Mesothelial cell of epicardium (in vitro differentiated cells): ENCODE data around the gene INPP5B. TPM values are rescaled to one million over a fixed set of nuclear protein-coding genes. Genes with fewer than 3 reads are reported as not detected.

ENCODE experiments used
- DNase-seq, 2 experiments: peaks; one replicate each; pipeline ENCODE4 v3.0.0; 2021; ENCODE audit warnings: low spot score in 2 of 2; ENCODE audit not compliant: unreplicated experiment in 2 of 2
- H3K27ac Mint-ChIP-seq: 2 replicates; pipeline ENCODE4 v1.8.0; 2021; ENCODE audit warnings: mixed read lengths
- H3K27me3 Mint-ChIP-seq: 2 replicates; pipeline ENCODE4 v1.8.0; 2021; ENCODE audit warnings: low read depth, mixed read lengths
- H3K36me3 Mint-ChIP-seq: 2 replicates; pipeline ENCODE4 v1.8.0; 2021; ENCODE audit warnings: mixed read lengths
- H3K4me1 Mint-ChIP-seq: 2 replicates; pipeline ENCODE4 v1.8.0; 2021; ENCODE audit warnings: mixed read lengths
- H3K4me3 Mint-ChIP-seq: 2 replicates; pipeline ENCODE4 v1.8.0; 2021; ENCODE audit warnings: mild to moderate bottlenecking, moderate library complexity, mixed read lengths
- H3K9me3 Mint-ChIP-seq: 2 replicates; pipeline ENCODE4 v1.8.0; 2021; ENCODE audit warnings: mixed read lengths
- CTCF ChIP-seq: fragments of 200-600 bp; sonication (generic); IDR thresholded peaks from one replicate; pipeline ENCODE4 v1.5.0; 2021; ENCODE audit warnings: antibody characterized with exemption; ENCODE audit not compliant: unreplicated experiment
- total RNA-seq: library from RNA; stranded (reverse); gene quantifications from 3 replicates; pipeline ENCODE4 v1.2.1, GENCODE V29; 2021

Gene INPP5B
- total RNA-seq, 1 donor from 2014 or later: 21.5 TPM

DNA sequence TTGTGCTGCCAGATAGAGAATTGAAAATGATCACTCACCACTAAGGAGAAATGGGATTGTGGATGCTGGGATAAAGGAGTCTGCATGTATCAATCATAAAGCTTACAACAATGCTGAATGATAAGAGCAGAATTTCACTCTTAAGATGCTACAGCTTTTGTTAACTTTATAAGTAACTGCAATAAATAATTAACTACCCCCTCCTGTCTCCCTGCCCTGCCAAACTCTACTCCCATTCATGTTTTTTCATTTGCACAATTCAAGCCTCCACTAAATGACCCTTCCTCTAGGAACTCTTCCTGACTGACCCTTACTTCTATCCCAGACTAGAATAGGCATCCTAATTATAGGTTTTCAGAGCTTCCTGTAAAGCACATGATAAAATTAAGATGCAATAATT is 102.3 kb downstream of the INPP5B start:
- TF ChIP-seq CTCF: no peak
- DNase-seq: no peak
- no peak overlapping the region for H3K4me3 Mint-ChIP-seq
- H3K27ac Mint-ChIP-seq: no peak overlapping the region
- H3K4me1 Mint-ChIP-seq: no peaks in the 10 kb centered on the region
- H3K9me3 Mint-ChIP-seq: no peaks in the 10 kb centered on the region
- no peaks in the 10 kb centered on the region for H3K27me3 Mint-ChIP-seq
- H3K36me3 Mint-ChIP-seq: peaks cover 8% of the 10 kb centered on the region

- Mint-ChIP-seq H3K4me1 (no peaks in the 10 kb centered on the region), H3K27ac (no peak overlapping the region)
Observed at GRCh38 chr1:37841652-37842051, 105.2 kb downstream of the INPP5B start.

DNA sequence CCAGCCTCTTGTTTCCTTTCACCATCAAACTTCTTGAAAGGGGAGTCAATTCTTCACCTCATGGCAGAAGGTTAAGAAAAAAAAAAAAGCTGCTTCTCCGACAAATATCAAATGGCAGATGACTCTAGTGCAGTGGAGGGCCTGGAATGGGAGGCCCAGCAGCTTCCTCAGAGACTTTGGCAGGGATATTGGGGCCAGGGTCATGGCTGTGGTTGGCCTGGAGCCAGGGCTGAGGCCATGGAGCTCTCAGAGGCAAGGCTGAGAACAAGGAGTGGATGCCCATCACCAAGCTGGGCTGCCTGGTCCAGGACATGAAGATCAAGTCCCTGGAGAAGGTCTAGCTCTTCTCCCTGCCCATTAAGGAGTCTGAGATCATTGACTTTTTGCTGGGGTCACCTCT is 106.1 kb downstream of the INPP5B start:
- H3K36me3 Mint-ChIP-seq: peaks cover 17% of the 10 kb centered on the region
- DNase-seq: no peak
- TF ChIP-seq CTCF: no peak
- H3K27me3 Mint-ChIP-seq: no peaks in the 10 kb centered on the region
- H3K27ac Mint-ChIP-seq: no peak overlapping the region
- H3K4me3 Mint-ChIP-seq: no peak overlapping the region
- no peaks in the 10 kb centered on the region for H3K9me3 Mint-ChIP-seq
- no peaks in the 10 kb centered on the region for H3K4me1 Mint-ChIP-seq

More at GRCh38 chr1:37841652-37842051, 105.2 kb downstream of the INPP5B start:
- Mint-ChIP-seq H3K36me3 (peaks cover 11% of the 10 kb centered on the region), H3K9me3 (no peaks in the 10 kb centered on the region), H3K27me3 (no peaks in the 10 kb centered on the region), H3K4me3 (no peak overlapping the region)
- no peak for DNase-seq
- no peak for TF ChIP-seq CTCF

DNA sequence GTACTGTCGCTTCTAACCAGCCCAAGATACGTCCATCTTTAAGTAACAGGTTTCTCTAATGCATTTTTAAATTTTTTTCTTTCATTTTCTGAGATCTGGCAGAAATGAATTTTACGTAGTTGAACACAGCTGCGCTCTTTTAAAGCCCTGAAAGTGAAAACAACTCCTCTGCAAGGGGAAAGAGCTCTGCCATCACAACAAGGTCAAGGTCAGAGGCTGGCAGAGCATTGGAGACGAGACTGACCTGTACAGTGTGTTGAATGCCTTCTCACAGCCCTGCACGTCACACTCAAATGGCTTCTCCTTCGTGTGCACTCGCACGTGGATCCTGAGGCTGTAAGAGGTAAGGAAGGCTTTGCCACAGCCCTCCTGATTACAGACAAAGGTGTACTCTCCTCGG is 107.2 kb downstream of the INPP5B start:
- DNase-seq: no peak
- Mint-ChIP-seq H3K36me3 (peaks cover 24% of the 10 kb centered on the region), H3K27me3 (no peaks in the 10 kb centered on the region), H3K4me1 (no peaks in the 10 kb centered on the region), H3K9me3 (no peaks in the 10 kb centered on the region), H3K4me3 (no peak overlapping the region), H3K27ac (no peak overlapping the region)
- TF ChIP-seq CTCF: no peak

GRCh38 chr1:37836788-37837187 is 110.1 kb downstream of the INPP5B start:
- Mint-ChIP-seq H3K27me3 (no peaks in the 10 kb centered on the region), H3K27ac (no peak overlapping the region), H3K4me1 (no peaks in the 10 kb centered on the region), H3K9me3 (no peaks in the 10 kb centered on the region), H3K36me3 (peaks cover 39% of the 10 kb centered on the region), H3K4me3 (no peak overlapping the region)
- DNase-seq: no peak
- no peak for TF ChIP-seq CTCF

DNA sequence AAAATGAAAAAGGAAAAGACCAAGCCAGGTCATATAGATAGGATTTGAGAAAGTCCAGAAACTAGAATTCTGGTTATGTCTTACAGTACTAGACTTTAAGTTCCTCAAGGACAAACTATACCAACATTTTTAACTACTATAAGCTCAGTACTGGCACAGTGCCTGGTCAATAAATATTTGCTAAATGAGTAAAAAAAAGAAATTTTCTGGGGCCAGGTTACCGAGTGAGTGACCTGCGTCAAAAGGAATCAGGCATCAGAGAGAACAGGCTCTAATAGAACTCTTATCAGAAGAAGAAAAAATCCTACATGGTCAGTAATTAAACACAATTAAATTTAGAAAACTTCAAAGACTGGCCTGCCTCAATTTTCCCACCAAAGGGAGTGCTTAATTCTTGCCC is 115.0 kb downstream of the INPP5B start:
- H3K36me3 Mint-ChIP-seq: peaks cover 41% of the 10 kb centered on the region

More for the DNA sequence above, 115.0 kb downstream of the INPP5B start:
- no peaks in the 10 kb centered on the region for H3K9me3 Mint-ChIP-seq
- no peak for DNase-seq
- H3K4me3 Mint-ChIP-seq: no peak overlapping the region
- no peak for TF ChIP-seq CTCF
- H3K27me3 Mint-ChIP-seq: no peaks in the 10 kb centered on the region
- H3K27ac Mint-ChIP-seq: no peak overlapping the region
- H3K4me1 Mint-ChIP-seq: no peaks in the 10 kb centered on the region
